ENCODE data around the gene LIPK.
"Not testable (repeated sequence)": the region's sequence is repeated elsewhere in the genome, so short reads cannot be mapped to it uniquely, and the experiment has no call there.

LIPK gene

GRCh38 chr10:88721392-88721791, 15.3 kb downstream of the LIPK start:
- DNase-seq = no peak

- no peak for DNase-seq
Measured at GRCh38 chr10:88725798-88726197, 19.7 kb downstream of the LIPK start.

DNA sequence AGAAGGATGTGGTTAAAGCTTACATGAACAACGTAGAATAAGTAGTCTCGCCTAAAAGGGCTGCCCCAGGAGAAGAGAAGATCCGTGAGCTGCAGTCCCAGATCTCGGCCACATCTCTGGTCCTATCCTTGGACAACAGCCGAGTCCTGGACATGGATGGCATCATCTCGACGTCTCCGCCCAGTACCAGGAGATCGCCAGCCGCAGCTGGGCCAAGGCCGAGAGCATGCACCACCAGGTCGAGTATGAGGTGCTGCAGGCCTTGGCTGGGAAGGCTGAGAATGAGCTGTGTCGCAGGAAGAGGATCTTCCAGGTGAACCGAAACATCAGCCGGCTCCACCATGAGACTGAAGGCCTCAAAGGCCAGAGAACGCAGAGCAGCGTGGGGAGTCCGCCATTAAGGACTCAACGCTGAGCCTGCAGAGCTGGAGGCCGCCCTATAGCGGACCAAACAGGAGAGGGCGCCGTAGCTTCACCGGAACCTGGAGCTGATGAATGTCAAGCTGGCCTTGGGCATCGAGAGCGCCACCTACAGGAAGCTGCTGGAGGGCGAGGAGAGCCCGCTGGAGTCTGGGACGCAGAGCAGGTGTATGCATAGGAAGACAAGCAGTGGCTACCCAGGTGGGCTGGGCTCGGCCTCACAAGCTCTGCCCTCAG, 22.2 kb downstream of the LIPK start:
- peak; percentile 9 for DNase-seq

- DNase-seq = no peak
Measured at GRCh38 chr10:88730864-88731263, 24.8 kb downstream of the LIPK start.

- no peak for DNase-seq
Measured at GRCh38 chr10:88731296-88731695, 25.2 kb downstream of the LIPK start.

GRCh38 chr10:88733215-88733614, 27.2 kb downstream of the LIPK start:
- DNase-seq = no peak

DNA sequence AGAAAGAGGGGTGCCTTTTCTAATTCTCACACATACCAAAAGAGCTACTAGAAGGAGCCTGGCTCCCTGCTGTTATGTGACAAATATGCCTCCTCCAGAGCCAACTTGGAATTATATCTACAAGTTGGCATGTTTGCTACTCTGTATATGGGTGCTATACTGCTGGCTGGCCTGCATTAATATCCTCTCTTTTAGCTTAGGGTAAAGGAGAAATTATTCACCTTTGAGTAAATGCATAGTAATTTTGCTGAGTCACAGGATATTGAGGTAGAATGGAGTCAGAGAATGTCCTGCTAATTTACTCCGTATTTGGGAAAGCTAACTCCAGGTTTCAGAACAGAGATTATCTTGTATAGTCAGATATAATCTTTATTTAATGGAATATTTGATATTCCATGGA, 29.6 kb downstream of the LIPK start:
- no peak for DNase-seq

DNA sequence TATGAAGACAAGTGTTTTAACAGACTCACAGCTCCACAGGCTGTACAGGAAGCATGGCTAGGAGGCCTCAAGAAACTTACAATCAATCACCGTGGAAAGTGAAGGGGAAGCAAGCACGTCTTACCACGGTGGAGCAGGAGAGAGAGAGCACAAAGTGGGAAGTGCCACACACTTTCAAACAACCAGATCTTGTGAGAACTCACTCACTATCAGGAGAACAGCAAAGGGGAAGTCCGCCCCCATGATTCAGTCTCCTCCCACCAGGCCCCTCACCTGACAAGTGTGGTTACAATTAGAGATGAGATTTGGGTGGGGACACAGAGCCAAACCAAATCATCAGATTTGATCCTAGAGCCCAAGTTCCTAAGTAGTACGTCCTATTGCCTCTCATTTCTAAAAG, 35.9 kb downstream of the LIPK start:
- not testable (repeated sequence) for DNase-seq

GRCh38 chr10:88742448-88742847, 36.4 kb downstream of the LIPK start:
- no peak for DNase-seq

DNA sequence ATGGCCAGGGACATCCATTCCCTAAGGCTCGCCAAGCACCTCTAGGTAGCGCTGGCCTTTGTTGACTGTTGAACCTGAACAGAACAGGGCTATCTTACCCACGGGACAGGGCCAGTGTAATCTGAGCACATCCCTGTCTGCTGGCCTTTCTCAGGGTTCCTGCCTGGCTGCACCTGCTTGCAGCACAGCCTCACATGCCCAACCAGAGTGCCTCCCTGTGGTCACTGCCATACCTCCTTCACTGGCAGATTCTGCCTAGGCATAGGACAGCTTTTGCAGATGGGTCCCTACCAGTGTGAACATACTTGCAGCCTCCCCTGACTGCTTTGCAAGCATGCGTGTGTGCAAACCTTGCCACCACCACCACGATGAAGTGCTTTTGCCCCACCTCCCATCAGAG, 38.0 kb downstream of the LIPK start:
- no peak for DNase-seq

- no peak for DNase-seq
Measured at GRCh38 chr10:88745633-88746032, 39.6 kb downstream of the LIPK start.

- no peak for DNase-seq
Measured at GRCh38 chr10:88754287-88754686, 48.2 kb downstream of the LIPK start.

GRCh38 chr10:88755753-88756152, 49.7 kb downstream of the LIPK start:
- DNase-seq = no peak

DNA sequence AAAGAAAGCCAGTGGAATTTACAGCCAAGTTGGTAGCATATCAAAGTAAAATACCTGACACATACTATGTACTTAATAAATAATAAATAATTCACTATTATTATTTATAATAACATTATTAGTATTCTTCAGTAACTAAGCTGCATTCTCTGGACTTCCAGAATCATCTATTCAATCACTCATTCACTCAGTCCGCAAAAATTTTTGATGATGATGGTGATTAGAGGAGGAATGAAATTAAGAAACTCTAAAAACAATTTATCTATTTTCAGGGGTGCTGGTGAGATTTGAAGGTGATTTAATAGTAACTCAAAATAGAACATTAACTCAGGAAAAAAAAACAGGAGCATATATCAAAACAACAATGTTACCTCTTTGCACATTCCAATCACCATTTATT, 50.6 kb downstream of the LIPK start:
- DNase-seq = no peak

- DNase-seq = peak; percentile 18
Measured at GRCh38 chr10:88759366-88760101, 53.5 kb downstream of the LIPK start, which contains the start of gene LIPN. Gene LIPN, plus strand, starts transcription at chr10:88760020. Its CDS starts 1,386 bp downstream, at chr10:88761406.

DNA sequence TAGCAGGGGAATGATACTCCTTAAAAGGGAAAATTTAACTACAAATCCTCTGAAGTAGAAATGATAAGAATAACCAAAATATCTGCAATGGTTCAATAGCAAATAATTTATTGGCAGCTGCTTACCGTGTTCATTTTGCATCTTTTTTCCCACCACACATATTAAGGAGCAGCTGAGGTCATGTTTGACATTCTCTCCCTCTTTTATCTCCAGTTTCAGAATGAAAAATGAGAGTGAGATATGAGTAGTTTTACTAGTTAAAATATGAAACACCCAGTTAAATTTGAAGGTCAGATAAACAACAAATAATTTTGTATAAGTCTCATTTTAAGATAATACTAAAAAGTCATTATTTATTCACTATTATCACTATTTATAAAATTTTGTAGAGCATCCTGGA, 56.9 kb downstream of the LIPK start:
- DNase-seq = no peak

GRCh38 chr10:88763441-88763840, 57.4 kb downstream of the LIPK start:
- DNase-seq = no peak

DNA sequence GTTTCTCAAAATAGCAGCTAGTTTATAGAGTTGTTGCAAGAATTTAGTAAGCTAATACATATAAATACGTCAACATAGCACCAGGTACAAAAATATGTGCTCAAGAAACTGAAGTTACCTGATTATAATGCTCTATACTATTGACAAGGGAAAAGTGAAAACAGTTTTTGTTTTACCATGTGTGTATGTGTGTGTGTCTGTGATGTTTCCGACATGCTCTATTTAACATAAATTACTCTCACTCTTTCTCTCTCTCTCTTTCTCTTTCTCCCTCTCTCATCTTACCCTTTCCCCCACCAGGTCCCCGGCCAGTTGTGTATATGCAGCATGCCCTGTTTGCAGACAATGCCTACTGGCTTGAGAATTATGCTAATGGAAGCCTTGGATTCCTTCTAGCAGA, 58.1 kb downstream of the LIPK start:
- DNase-seq = no peak

DNA sequence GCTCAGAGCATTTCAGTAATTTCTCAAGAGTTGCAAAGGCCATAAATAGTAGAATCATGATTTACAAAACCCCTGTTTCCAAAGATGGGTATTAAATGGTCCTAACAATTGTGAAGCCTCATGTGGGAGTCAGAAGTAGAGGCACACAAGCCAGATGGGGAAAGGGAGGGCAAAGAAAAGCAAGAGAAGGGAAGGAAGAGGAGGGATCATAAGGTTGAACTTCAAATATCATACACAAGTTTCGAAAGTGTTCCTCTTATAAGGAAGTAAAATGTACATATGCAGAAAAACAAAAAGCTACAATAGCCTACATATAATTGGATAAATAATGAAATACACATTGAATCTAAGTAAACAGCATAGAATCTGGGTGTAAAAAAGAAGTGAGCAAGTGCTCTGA, 59.8 kb downstream of the LIPK start:
- DNase-seq = no peak

DNA sequence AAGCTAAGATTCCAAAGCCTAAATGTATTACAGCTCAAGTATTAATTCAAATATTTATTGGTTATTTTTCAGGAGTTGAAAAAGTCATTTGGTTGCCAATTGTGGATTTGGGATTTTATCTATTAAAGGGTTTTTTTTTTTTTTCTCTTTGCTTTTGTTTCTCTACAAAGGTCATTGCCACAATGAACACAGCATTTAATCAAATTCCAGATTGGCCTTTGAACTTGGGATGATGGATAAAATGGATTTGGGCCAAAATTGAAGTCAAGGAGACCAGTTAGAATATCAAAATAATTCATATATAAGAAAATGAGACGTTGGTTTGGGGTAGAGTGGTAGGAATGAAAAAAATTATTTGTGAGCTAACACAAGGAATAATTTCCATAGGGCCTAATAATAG, 63.3 kb downstream of the LIPK start:
- no peak for DNase-seq

- no peak for DNase-seq
Measured at GRCh38 chr10:88781206-88781605, 75.2 kb downstream of the LIPK start.

DNA sequence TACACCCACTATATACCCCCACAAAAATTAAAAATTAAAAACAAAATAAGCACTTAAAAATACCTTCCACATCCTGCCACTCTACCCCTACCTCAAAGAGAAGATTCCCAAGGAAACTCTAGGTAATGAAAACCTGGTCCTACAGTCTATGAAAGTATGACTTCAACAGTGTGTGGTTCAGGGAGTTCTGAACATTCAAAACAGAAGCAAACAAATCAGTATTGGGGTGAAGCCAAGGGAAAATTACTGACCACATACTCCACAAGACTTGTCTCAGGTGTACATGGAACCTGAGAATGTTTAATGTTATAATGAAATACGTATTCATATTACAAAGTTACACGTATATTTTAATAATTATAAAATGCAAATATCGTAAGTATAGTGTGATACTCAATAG, 76.2 kb downstream of the LIPK start:
- DNase-seq = no peak

- no peak for DNase-seq
Measured at GRCh38 chr10:88783724-88784123, 77.7 kb downstream of the LIPK start.

DNA sequence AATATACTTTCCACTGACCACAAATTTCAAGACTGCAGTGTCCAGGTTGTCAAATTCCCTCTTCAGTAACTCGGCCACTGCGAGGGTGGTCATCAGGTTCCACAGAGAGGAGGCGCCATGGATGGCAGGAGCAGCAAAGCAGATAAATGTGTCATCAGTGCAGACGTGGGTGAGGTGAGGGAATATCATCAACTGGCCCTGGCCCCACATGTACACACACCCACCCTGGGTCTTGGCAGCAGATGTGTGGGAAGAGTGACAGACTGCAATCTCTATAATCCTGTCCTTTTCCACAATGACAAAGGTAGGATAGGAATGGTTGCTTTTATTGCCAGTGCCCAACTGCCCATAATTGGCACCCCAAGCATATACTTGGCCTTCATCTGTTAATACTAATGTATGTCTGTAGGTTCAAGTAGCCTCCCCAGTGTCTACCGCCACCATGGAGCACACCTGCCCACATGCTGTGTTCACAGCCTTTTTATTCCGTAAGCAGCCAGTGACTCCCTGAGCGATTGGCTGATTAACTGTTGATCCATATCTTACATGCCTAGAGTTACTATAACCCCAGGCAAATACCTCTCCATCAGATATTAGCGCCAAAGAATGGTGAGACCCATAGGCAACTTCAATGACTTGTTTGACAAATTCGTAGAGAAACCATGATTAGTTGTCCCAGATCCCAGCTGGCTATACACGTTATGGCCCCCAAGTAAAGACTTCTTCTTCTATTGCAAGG, 80.2 kb downstream of the LIPK start:
- no peak for DNase-seq

Measured in CD4-positive, alpha-beta T cell treated with Interleukin-10 for 1 hour (primary cell).